Astrocyte (in vitro differentiated cells and primary cell): ENCODE results near the gene CLEC2D.
"Not testable (repeated sequence)": the region's sequence is repeated elsewhere in the genome, so short reads cannot be mapped to it uniquely, and the experiment has no call there.

Experiments used
- EZH2 ChIP-seq: IDR thresholded peaks from 2 replicates; pipeline ENCODE4 v1.6.1; 2012; ENCODE audit warnings: mild to moderate bottlenecking, low read length, inconsistent platforms; ENCODE audit not compliant: insufficient read depth
- TF ChIP-seq, protein P1 (sequence below): IDR thresholded peaks from 2 replicates; pipeline ENCODE4 v1.5.1; 2011; ENCODE audit warnings: low read depth, mild to moderate bottlenecking, inconsistent platforms, low read length, moderate library complexity; ENCODE audit not compliant: insufficient read depth

GRCh38 chr12:9739404-9740105, 70.0 kb downstream of the CLEC2D start:
- TF ChIP-seq, protein P1, sequence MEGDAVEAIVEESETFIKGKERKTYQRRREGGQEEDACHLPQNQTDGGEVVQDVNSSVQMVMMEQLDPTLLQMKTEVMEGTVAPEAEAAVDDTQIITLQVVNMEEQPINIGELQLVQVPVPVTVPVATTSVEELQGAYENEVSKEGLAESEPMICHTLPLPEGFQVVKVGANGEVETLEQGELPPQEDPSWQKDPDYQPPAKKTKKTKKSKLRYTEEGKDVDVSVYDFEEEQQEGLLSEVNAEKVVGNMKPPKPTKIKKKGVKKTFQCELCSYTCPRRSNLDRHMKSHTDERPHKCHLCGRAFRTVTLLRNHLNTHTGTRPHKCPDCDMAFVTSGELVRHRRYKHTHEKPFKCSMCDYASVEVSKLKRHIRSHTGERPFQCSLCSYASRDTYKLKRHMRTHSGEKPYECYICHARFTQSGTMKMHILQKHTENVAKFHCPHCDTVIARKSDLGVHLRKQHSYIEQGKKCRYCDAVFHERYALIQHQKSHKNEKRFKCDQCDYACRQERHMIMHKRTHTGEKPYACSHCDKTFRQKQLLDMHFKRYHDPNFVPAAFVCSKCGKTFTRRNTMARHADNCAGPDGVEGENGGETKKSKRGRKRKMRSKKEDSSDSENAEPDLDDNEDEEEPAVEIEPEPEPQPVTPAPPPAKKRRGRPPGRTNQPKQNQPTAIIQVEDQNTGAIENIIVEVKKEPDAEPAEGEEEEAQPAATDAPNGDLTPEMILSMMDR = not testable (repeated sequence)
- TF ChIP-seq EZH2 = not testable (repeated sequence)
